HCT116 (cell line): ENCODE results near the gene FRMD4A.

Experiments
- CBX3 ChIP-seq: IDR thresholded peaks from 2 replicates; pipeline ENCODE4 v1.6.1; 2012; ENCODE audit warnings: low read depth
- CTCF ChIP-seq, 3 experiments: fragments of 200-600 bp in 1 of 3; sonication (generic) in 1 of 3; IDR thresholded peaks in 2 of 3; conservative IDR thresholded peaks in 1 of 3; 2 replicates each; pipeline ENCODE4 v1.5.1; 2012 to 2017; ENCODE audit warnings: low read depth in 2 of 3, low read length in 2 of 3, antibody characterized with exemption in 1 of 3, borderline replicate concordance in 1 of 3, control low read depth in 1 of 3, mild to moderate bottlenecking in 1 of 3, mixed read lengths in 1 of 3, mixed run types in 1 of 3, moderate library complexity in 1 of 3; ENCODE audit not compliant: insufficient read depth in 1 of 3
- FOSL1 ChIP-seq: IDR thresholded peaks from 2 replicates; pipeline ENCODE4 v1.6.1; 2012; ENCODE audit warnings: low read depth
- JUND ChIP-seq: IDR thresholded peaks from 2 replicates; pipeline ENCODE4 v1.6.1; 2012
- POLR2A ChIP-seq: IDR thresholded peaks from 2 replicates; pipeline ENCODE4 v1.7.0; 2011; ENCODE audit warnings: borderline replicate concordance; ENCODE audit not compliant: insufficient read depth, insufficient read length; ENCODE audit errors: extremely low read depth
- POLR2AphosphoS5 ChIP-seq: IDR thresholded peaks from 2 replicates; pipeline ENCODE4 v1.6.1; 2011; ENCODE audit warnings: mild to moderate bottlenecking, low read depth, low read length, moderate library complexity

GRCh38 chr10:14134275-14134674 is 196.4 kb downstream of the FRMD4A start:
- TF ChIP-seq CTCF (IDR thresholded peaks at IDR 0.05 in 2 of 3, conservative IDR thresholded peaks at IDR 0.05 in 1 of 3; ENCODE audit: borderline replicate concordance in 1 of 3, insufficient read depth in 1 of 3, low read depth in 2 of 3, low read length in 2 of 3) (no peak), FOSL1 (no peak), JUND (no peak), POLR2A (no peak), POLR2AphosphoS5 (no peak), CBX3 (no peak)
